HG03108 (cell line): ENCODE results near the gene ANKLE1.
"Not testable (repeated sequence)": the region's sequence is repeated elsewhere in the genome, so short reads cannot be mapped to it uniquely, and the experiment has no call there.

Source experiments
- ATAC-seq: cut with Tn5 transposase; IDR thresholded peaks from one replicate; pipeline ENCODE4 v1.9.1; 2021; ENCODE audit warnings: moderate library complexity; ENCODE audit not compliant: unreplicated experiment

The ANKLE1 gene

GRCh38 chr19:17279436-17279835 is 2.3 kb upstream of the ANKLE1 start:
- ATAC-seq = no peak

DNA sequence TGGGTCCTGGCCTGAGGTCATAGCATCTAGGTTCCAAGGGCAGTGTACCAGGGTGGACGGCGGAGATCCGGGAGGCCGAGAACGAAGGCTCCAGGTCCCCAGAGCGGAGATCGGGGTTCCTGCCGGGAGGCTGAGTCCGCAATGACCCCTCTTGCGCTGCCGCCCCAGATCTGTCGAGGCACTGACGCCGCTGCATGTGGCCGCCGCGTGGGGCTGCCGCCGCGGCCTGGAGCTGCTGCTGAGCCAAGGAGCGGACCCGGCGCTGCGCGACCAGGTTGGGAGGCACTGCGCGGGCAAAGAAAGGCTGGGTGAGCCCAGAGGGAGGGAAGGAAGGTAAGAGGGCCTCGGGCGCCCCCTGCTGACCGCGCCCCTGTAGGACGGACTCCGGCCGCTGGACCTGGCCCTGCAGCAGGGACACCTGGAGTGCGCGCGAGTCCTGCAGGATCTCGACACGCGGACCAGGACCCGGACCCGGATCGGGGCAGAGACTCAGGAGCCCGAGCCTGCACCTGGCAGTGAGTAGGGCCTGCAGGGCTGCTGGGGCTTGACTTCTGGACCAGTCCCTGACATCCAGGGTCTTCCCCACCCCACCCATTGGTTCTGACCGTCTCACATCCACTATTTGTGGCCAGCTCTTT is 906 bp downstream of the ANKLE1 start:
- peak; percentile 62 for ATAC-seq

DNA sequence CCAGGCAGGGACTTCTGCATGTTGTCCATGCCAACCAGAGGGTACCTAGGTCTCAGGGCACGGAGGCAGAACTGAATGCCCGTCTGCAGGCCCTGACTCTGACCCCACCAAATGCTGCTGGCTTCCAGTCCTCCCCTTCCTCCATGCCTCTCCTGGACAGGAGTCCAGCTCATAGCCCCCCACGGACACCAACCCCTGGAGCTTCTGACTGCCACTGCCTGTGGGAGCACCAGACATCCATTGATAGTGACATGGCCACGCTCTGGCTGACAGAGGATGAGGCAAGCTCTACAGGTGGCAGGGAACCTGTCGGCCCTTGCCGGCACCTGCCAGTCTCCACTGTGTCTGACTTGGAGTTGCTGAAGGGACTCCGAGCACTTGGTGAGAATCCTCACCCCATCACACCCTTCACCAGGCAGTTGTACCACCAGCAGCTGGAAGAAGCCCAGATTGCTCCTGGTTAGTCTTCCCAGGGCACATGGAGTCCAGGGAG is 1.8 kb downstream of the ANKLE1 start:
- no peak for ATAC-seq

DNA sequence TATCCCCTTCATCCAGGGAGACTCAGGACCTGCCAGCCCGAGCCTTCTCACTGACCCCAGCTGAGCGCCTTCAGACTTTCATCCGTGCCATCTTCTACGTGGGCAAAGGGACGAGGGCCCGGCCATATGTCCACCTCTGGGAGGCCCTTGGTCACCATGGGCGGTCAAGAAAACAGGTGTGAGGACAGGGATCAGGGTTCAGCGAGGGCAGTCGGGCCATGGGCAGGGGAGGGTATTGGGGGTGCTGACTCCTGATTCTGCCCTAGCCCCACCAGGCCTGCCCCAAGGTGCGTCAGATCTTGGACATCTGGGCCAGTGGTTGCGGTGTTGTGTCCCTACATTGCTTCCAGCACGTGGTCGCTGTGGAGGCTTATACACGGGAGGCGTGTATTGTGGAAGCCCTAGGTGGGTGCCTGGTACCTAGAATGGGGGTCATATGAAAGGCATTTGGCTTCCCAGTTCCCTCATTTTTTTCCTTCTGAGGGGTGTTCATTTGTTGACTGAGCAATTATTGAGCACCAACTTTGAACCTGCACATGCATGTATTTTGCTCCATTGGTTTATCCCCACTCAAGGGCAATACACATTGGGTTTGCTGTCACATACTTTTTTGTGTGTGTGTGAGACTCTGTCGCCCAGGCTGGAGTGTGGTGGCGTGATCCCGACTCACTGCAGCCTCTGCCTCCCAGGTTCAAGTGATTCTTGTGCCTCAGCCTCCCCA is 3.9 kb downstream of the ANKLE1 start:
- no peak for ATAC-seq

GRCh38 chr19:17286263-17286662 is 4.6 kb downstream of the ANKLE1 start:
- no peak for ATAC-seq

DNA sequence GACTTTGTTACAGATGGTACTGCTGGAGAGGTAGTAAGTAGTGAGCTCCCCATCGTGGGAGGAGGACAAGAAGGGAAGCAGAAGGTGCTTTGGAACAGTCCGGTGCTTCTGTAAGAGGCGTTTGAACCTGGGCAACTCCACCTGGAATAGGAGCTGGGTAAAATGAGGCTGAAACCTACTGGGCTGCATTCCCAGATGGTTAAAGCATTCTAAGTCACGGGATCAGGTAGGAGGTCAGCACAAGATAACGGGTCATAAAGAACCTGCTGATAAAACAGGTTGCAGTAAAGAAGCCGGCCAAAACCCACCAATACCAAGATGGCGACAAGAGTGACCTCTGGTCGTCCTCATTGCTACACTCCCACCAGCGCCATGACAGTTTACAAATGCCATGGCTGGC is 5.1 kb downstream of the ANKLE1 start:
- no peak for ATAC-seq

DNA sequence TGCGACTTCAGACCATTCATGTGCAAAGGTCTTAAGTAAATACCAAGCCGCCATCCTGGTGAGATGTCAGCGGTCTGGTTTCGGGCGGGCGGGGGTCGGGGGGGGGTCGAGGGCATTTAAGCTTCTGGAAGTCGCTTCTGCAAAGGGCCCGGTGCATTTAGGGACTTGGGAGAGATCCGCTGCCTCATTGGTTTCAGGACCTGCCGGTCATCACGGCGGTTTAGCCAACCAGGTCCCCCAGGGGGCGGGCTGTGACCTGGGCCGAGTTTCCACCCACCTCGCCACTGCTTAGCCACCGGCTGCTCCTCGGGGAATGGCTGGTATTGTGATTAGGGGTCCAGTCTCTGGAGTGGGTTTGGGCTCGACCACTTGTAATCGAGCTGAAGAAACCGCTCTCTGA is 7.8 kb downstream of the ANKLE1 start:
- ATAC-seq = no peak

DNA sequence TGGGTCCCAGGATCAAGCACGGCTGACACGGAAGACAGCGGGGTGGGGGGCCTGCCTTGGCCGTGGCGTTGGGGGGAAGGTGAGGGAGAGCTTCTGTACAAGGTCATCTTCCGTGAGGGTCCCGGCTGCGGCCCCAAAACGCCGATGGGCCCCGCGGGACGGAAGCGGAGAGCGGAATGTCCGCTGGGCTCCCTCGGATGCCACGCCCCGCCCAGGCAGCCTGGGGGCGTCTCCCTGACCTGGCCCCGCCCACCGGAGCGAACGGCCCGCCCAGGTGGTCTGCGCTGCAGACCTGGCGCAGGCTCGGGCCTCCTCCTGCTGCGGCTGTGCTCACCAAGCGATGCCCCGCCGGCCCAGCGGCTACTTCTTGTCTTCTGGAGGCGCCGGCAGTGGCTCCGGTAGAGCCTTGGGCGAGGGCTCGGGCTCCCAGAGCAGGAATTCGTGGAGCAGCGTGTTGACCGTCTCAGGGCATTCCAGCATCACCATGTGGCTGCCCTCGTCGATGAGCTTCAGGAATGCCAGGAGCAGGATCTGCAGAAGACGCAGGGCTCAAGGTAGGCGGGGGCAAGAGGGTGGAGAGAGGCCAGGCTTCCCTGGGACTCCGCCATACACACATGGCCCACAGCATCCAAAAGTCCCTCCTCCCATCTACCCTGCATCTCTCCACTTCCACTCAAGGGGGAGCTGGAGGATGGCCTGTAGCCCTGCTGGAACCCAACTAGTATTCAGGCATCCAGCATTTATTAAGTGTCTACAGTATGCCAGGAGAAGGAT is 10.8 kb downstream of the ANKLE1 start:
- ATAC-seq = peak; percentile 81

DNA sequence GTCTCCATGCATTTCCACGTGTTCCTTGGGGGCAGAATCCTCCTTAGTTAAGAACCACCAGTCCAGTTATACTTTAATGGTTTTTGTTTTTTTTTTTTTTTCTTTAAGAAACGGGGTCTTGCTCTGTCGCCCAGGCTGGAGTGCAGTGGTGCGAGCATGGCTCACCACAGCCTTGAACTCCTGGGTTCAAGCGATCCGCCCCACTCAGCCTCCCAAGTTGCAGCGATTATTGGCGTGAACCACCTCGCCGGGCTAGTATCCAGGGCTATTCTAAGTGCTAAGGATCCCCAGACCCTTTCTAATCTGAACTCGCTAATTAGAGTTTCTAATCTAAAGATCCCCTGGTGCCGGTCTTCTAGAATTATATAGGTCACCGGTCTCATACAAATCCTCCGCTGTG is 11.9 kb downstream of the ANKLE1 start:
- no peak for ATAC-seq

DNA sequence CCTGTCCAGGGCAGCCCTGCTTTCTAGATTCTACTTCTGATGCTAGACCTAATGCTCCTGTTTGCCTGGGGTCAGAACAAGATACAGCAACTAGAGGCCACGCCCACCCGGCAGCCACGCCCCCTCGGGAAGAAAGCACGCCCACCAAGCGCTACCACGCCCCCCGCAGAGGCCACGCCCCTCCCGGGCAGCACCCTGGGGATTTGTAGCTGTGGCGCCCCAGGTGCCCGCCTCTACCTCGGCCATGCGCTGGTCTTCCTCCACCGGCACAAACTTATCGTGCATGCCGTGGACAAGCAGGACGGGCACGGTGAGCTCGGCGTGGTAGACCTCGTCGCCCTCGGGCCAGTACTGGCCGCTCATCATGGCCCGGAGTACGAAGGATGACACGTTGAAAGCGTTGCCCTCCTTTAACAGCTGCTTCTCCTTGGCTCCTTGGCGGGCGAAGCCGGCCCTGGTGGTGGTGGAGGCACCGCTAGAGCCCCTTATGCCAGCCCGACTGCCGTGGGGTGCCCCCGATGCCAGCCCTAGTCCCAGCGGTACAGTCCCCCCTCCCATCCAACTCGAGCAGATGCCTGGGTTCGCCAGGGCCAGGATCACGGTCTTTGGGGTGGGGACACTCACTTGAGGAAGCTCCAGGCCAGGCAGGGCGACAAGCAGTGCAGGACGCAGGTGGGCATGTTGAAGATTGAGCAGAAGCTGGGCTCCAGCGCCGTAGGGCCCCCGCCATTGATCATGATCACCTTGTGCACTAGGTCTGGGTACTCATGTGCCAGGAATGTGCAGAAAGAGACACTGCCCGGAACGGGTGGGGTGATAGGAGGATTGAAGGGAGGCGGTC is 12.6 kb downstream of the ANKLE1 start:
- ATAC-seq = no peak

- ATAC-seq = not testable (repeated sequence)
Observed at GRCh38 chr19:17295551-17295950, 13.8 kb downstream of the ANKLE1 start.

GRCh38 chr19:17296273-17296672 is 14.6 kb downstream of the ANKLE1 start:
- no peak for ATAC-seq

DNA sequence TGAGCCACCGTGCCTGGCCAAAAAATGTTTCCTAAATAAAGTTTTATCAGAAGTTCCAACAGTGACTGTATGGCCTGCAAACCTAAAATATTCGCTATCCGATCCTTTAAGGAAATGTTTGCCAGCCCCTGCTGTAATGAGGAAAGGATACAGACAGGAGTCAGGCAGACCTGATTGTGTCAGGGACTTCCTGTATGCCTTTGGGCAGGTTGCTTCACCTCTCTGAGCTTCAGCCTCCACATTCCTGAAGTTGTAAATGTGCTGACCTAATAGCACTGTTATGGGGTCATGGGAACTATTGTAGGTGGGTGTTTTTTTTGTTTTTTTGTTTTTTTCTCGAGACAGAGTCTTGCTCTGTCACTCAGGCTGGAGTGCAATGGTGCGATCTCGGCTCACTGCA is 15.3 kb downstream of the ANKLE1 start:
- ATAC-seq = no peak

DNA sequence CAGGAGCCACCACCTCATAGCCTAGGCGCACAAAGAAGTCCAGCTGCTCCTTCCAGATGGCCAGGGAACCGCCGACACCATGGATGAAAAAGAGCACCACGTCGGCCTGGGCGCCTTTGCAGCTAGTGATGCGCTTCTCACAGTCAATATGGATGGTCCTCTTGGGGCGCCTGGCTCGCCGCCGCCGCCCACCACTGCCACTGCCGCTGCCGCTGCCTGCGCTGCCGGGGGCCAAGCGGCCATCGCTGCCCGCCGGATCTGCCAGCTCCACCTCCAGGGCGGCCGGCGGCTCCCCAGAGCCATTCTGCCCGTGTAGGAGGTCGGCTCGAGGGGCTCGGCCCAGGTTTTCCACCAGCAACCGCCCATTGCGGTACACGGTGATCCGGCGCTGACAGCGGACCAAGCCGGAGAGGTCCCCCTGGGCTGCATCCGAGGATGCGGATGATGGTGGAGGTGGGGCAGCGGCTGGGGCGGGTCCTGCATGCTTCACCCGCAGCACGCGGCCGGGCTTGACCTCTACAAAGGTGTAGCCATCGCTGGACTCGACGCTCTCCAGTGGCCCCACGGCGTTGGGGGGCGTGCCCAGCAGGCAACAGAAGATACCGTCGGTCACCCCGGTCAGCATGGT is 19.4 kb downstream of the ANKLE1 start:
- ATAC-seq = no peak

DNA sequence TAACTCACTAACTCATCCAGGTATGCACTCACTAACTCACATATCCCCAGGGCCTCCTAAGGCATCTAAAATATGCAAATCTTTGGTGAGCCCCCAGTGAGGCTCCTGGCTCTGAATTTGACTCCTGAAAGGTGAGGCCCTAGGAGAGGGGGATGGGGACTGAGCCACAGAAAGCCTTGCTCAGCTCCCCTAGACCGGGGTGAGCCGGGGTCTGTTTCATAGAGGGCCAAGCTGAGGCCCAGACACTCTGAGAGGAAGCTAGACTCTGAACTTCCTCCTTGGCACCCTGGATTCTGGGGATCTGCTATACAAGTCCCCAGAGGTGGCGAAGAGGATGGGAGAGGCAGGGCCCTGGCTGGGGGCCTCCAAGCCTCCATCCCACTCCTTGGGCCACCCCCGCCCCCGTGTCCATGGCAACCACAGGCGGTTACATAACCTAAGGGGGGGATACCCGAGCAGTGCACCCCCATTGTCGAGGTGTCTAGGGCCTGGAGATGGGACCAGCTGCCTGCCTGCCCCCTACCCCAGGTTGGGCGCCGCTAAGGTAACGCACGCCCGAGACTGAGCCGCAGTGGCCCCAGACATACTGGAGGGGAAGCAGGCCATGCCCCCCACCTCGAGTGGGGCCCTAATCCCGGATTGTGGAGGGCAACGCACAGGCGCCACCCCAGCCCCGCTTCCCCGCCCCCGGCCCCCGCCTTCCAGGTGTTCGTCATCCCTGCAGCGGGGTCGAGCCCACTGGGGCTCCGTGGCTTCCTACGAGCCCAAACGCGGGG is 20.9 kb downstream of the ANKLE1 start:
- ATAC-seq = no peak

DNA sequence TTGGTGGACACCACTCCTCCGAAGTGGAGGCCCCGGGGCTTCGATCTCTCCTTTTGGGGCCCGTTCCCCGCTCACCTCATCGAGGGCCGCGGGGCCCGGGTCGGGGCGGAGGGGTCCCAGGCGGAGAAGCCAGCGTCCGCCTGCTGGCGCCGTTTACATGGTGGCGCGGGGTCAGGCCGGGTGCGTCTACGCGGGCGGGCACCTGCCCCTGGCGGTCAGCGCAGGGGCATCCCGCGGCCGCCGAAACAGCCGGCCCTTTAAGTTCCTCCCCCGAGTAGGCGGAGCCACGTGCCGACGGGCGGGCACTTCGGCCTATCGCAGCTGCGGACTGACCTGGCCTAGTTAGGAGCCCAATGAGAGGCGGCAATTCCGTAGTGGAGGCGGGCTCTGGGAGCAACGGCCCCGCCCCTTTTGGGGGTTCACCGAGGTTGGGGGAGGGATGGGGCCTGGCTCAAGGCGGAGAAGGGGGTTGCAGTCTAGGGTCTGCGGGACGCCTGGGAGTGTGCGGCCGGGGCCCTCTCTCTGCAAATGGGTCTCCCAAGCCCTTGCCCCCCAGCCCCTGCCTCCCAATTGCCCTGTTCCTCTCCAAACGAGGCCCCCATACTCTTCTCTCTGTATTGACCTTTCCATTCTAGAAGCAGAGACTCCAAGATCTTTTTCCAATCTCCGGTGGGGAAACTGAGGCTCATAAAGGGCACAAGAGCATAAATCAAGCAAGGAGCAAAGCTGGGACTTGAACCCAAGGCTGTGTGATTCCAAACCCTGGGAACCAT is 21.7 kb downstream of the ANKLE1 start, which contains the start of gene ABHD8:
Gene ABHD8 (minus strand): TSS at position 259 of the 773 bp plus-strand sequence. CDS start 1,809 bp downstream, outside the sequence.
- ATAC-seq = peak; percentile 55

DNA sequence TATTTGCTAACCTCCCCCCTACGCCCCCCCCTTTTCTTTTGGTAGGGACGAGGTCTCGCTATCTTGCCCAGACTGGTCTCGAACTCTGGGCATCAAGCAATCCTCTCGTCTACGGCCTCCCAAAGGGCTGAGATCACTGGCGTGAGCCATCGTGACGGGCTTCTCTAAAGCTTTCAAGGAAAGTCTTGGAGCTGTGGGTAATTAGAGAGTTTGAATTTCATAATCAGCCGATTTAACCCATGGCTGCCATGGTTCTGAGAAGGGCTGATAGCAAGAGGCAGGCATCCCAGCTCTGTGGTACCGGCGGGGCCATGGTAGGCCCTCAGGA is 22.2 kb downstream of the ANKLE1 start:
- no peak for ATAC-seq

DNA sequence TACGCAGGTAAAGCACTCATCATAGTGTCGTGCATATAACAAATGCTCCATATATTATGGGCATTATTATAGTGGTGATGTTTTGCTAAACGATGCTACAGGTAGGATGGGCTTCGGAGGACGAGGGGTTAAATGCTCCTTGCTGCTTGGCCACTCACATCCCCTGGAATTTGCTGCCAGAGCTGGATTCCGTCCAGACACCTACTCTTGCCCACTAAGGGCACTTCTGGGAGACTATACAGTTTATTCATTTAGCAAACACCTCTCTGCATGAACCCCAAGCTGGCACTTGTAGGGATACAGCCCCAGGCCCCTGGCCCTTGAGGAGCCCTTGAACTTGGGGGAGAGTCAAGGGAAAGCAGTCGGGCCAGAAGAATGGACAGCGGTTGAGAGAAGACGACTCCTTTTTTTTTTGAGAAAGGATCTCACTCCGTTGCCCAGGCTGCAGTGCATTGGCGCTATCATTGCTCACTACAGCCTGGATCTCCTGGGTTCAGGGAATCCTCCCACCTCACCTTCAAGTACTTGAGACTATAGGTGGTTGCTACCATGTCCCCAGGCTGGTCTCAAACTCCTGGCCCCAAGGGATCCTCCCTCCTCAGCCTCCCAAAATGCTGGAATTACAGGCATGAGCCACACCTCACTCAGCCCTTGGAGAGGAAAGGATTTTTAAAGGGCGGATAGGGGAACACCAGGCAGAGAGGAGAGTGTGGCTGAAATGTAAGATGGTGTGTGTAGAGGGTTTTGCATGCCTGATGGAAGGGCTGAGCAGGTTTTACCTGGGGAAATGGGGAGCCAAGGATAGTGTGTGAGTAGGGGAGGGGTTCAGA is 22.9 kb downstream of the ANKLE1 start:
- no peak for ATAC-seq
